HUES48 (cell line): ENCODE data around the gene HAPSTR1.

Experiments
- H3K27ac ChIP-seq: one replicate; pipeline ENCODE4 v1.7.0; 2013; ENCODE audit warnings: low read depth, low read length, inconsistent platforms
- H3K27me3 ChIP-seq: 2 replicates; pipeline ENCODE4 v1.6.1; 2013; ENCODE audit warnings: mild to moderate bottlenecking, low read length; ENCODE audit not compliant: control insufficient read depth, insufficient read depth
- H3K36me3 ChIP-seq: 2 replicates; pipeline ENCODE4 v1.6.1; 2013; ENCODE audit warnings: low read length; ENCODE audit not compliant: control insufficient read depth, insufficient read depth
- H3K4me1 ChIP-seq: 2 replicates; pipeline ENCODE4 v1.6.1; 2013; ENCODE audit warnings: mild to moderate bottlenecking, low read length; ENCODE audit not compliant: control insufficient read depth, insufficient read depth
- H3K4me3 ChIP-seq: 2 replicates; pipeline ENCODE4 v1.5.1; 2013; ENCODE audit warnings: mild to moderate bottlenecking, low read depth, low read length
- H3K9ac ChIP-seq: 2 replicates; pipeline ENCODE4 v1.6.1; 2013; ENCODE audit warnings: mild to moderate bottlenecking, low read depth, low read length, moderate library complexity
- H3K9me3 ChIP-seq: 2 replicates; pipeline ENCODE4 v1.6.1; 2013; ENCODE audit warnings: low read length; ENCODE audit not compliant: control insufficient read depth, insufficient read depth

HAPSTR1 gene

GRCh38 chr16:9112844-9113186, 21.4 kb downstream of the HAPSTR1 start:
- peaks cover 68% of the 10 kb centered on the region for H3K36me3 ChIP-seq
- no peaks in the 10 kb centered on the region for H3K27me3 ChIP-seq
- H3K4me1 ChIP-seq = peaks cover 81% of the 10 kb centered on the region
- H3K9ac ChIP-seq = no peak overlapping the region
- H3K27ac ChIP-seq = no peak overlapping the region
- no peaks in the 10 kb centered on the region for H3K9me3 ChIP-seq
- no peak overlapping the region for H3K4me3 ChIP-seq

DNA sequence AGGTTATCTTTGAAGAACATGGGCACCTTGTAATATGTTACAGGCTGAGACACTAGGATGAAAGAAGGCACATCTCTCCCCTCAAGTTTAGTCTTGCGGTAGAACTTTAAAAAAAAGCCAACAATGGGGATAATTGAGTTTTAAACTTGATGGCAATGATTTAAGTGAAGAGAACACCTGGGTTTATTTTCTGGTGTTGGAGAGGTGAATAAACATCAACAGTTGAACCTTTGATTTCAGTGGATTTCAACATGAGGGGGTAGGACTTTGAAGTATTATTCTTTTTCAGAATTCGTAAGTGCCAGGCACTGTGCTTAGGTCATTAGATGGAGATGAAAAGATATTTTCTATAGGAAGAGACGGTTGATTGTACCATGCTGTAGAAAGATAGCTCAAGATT, 22.3 kb downstream of the HAPSTR1 start:
- H3K36me3 ChIP-seq = peaks cover 69% of the 10 kb centered on the region

DNA sequence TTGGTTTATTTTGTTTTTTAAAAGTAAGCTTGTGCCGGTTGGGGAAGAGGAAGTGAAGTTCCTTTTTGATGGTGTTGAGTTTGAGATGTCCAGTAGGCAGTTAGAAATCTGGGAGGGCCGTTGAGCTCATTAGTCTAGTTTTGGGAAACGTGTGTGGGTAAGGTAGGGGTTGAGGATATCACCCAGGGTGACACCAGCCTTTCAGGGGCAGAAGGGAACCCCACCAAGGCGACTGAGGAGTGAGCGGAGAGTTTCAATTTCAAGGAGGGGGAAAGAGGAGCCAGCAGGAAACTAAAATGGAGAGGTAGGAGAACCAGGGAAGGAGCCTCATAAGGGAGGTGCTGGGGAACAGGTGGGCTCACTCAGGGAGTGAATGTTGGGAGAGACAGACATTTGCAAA, 22.7 kb downstream of the HAPSTR1 start:
- Histone ChIP-seq H3K27ac (no peak overlapping the region), H3K27me3 (no peaks in the 10 kb centered on the region), H3K9ac (no peak overlapping the region), H3K36me3 (peaks cover 69% of the 10 kb centered on the region), H3K4me1 (peaks cover 81% of the 10 kb centered on the region), H3K9me3 (no peaks in the 10 kb centered on the region), H3K4me3 (no peak overlapping the region)

More for the DNA sequence above, 22.3 kb downstream of the HAPSTR1 start:
- Histone ChIP-seq H3K4me1 (peaks cover 81% of the 10 kb centered on the region), H3K4me3 (no peak overlapping the region), H3K27ac (no peak overlapping the region), H3K9ac (no peak overlapping the region), H3K27me3 (no peaks in the 10 kb centered on the region), H3K9me3 (no peaks in the 10 kb centered on the region)

- Histone ChIP-seq H3K9ac (no peak overlapping the region), H3K27ac (peak overlapping the region; percentile 23), H3K9me3 (no peaks in the 10 kb centered on the region), H3K36me3 (peaks cover 71% of the 10 kb centered on the region), H3K27me3 (no peaks in the 10 kb centered on the region), H3K4me1 (peaks cover 75% of the 10 kb centered on the region), H3K4me3 (no peak overlapping the region)
Measured at GRCh38 chr16:9114842-9115241, 23.4 kb downstream of the HAPSTR1 start.

GRCh38 chr16:9115277-9115676, 23.8 kb downstream of the HAPSTR1 start:
- Histone ChIP-seq H3K9ac (no peak overlapping the region), H3K27me3 (no peaks in the 10 kb centered on the region), H3K9me3 (no peaks in the 10 kb centered on the region), H3K4me3 (no peak overlapping the region), H3K4me1 (peaks cover 70% of the 10 kb centered on the region), H3K36me3 (peaks cover 72% of the 10 kb centered on the region), H3K27ac (peak overlapping the region; percentile 51)

DNA sequence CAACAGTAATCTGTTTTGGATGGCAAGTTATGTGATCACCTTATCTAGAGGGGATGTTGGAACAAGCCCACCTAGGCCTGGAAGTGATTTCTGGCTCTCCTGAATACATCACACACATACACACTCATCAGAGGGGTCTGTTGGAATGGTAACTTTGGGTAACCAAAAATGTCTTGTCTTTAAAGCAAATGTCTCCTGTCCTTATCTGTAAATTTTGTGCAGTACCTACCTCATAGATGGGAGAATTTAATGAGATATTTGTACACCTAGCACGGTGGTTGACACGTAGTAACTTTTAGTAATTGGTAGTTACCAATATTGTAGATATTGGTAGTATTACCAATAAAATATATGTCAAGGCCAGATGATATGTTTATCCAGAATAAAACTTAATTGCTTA, 24.7 kb downstream of the HAPSTR1 start:
- Histone ChIP-seq H3K27ac (peak overlapping the region; percentile 26), H3K4me3 (no peak overlapping the region), H3K9me3 (no peaks in the 10 kb centered on the region), H3K4me1 (peaks cover 64% of the 10 kb centered on the region), H3K27me3 (no peaks in the 10 kb centered on the region), H3K9ac (no peak overlapping the region), H3K36me3 (peaks cover 68% of the 10 kb centered on the region)

GRCh38 chr16:9118170-9118569, 26.7 kb downstream of the HAPSTR1 start:
- Histone ChIP-seq H3K36me3 (peaks cover 66% of the 10 kb centered on the region), H3K27me3 (no peaks in the 10 kb centered on the region), H3K27ac (no peak overlapping the region), H3K4me3 (no peak overlapping the region), H3K9ac (no peak overlapping the region), H3K9me3 (no peaks in the 10 kb centered on the region), H3K4me1 (peaks cover 43% of the 10 kb centered on the region)

DNA sequence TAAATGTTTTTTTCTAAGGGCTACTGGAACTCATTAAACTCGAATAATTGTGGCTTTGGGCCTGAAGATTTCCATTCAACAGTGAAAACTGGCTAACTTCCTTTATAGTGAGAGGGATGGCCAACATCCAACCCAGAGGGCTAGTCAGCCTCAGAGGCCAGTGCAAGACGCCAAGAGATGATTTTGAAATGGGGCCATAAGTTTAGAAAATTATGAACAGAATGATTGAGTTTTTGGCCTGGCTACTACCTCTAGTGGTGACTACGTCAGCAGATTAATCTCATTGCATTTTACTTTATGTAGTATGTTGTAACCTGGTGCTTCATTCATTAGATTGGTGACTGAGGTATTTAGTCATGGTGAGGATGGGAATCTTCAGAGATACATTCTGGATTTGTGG, 28.4 kb downstream of the HAPSTR1 start:
- Histone ChIP-seq H3K27ac (no peak overlapping the region), H3K9me3 (no peaks in the 10 kb centered on the region), H3K9ac (no peak overlapping the region), H3K36me3 (peaks cover 65% of the 10 kb centered on the region), H3K4me1 (peaks cover 33% of the 10 kb centered on the region), H3K27me3 (no peaks in the 10 kb centered on the region), H3K4me3 (no peak overlapping the region)

GRCh38 chr16:9122342-9122741, 30.9 kb downstream of the HAPSTR1 start:
- H3K9ac ChIP-seq = no peak overlapping the region
- no peaks in the 10 kb centered on the region for H3K27me3 ChIP-seq
- H3K9me3 ChIP-seq = no peaks in the 10 kb centered on the region
- peaks cover 27% of the 10 kb centered on the region for H3K4me1 ChIP-seq
- H3K27ac ChIP-seq = no peak overlapping the region
- peaks cover 41% of the 10 kb centered on the region for H3K36me3 ChIP-seq
- H3K4me3 ChIP-seq = no peak overlapping the region

DNA sequence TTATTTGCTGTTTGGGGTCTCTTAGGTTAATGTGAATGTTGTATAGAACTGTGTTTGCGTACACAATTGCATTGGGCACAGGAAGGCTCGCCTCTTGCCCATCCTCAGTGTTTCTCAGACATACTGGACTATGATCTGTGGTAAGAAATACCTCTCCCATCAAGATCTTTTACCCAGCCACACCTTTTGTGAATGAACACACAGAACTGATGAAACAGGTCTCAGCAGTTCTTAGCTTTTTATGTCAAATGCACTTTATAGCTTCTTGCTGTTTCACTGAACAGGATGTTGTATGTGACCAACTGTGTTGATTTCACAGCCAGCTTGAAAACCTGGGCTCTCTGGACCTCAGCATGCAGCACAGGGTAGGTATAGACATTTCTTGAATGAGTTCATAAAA, 31.5 kb downstream of the HAPSTR1 start:
- H3K9ac ChIP-seq = no peak overlapping the region
- no peak overlapping the region for H3K4me3 ChIP-seq
- no peak overlapping the region for H3K27ac ChIP-seq
- peaks cover 27% of the 10 kb centered on the region for H3K4me1 ChIP-seq
- H3K9me3 ChIP-seq = no peaks in the 10 kb centered on the region
- H3K36me3 ChIP-seq = peaks cover 35% of the 10 kb centered on the region
- H3K27me3 ChIP-seq = no peaks in the 10 kb centered on the region

DNA sequence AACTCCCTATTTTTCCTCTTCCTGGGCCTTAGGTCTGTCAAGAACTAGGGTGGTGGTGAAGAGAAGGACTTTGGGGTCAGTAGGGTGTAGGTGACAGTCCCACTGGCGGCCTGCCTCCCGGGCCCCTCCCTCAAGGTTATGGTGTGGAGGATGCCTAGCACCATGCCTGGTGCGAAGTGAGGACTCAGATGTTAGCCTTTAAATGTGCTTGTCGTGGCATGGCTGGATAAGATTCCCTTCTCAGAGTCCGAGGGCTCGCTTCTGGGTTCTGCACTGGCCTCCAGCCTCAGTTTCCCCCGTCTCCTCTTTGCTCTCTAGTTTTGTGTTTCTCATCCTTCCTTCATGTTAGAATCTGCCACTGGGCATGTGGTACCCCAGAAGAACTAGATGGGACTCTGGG, 32.0 kb downstream of the HAPSTR1 start:
- H3K9ac ChIP-seq = no peak overlapping the region
- no peaks in the 10 kb centered on the region for H3K9me3 ChIP-seq
- H3K27me3 ChIP-seq = no peaks in the 10 kb centered on the region
- H3K36me3 ChIP-seq = peaks cover 31% of the 10 kb centered on the region
- H3K4me1 ChIP-seq = peaks cover 26% of the 10 kb centered on the region
- no peak overlapping the region for H3K4me3 ChIP-seq
- no peak overlapping the region for H3K27ac ChIP-seq

- Histone ChIP-seq H3K36me3 (peaks cover 26% of the 10 kb centered on the region), H3K9me3 (no peaks in the 10 kb centered on the region), H3K4me3 (no peak overlapping the region), H3K27ac (no peak overlapping the region), H3K27me3 (no peaks in the 10 kb centered on the region), H3K9ac (no peak overlapping the region), H3K4me1 (peaks cover 22% of the 10 kb centered on the region)
Measured at GRCh38 chr16:9123871-9124270, 32.4 kb downstream of the HAPSTR1 start.
